ENCODE measurements around the gene NATD1.
A peak's percentile ranks its signal among the peaks of the same experiment; 100 is the strongest.

NATD1 gene

GRCh38 chr17:21252289-21252795 lies 868 bp downstream of the NATD1 start:
- H3K4me3 ChIP-seq (ENCODE audit: low read depth, low read length): peak overlapping the region; percentile 61
- no peak for DNase-seq (ENCODE audit: low read depth)
- TF ChIP-seq CTCF (IDR thresholded peaks at IDR 0.05; ENCODE audit: low read depth, low read length, missing control alignments): no peak
- in situ Hi-C loops (cut with HindIII; ENCODE audit: low sequenced_read_pairs): no loop called here

GRCh38 chr17:21251337-21252010 lies 1.7 kb downstream of the NATD1 start:
- DNase-seq (ENCODE audit: low read depth): no peak
- no peak overlapping the region for H3K4me3 ChIP-seq (ENCODE audit: low read depth, low read length)
- in situ Hi-C loops (cut with HindIII; ENCODE audit: low sequenced_read_pairs): no loop called here
- TF ChIP-seq CTCF (IDR thresholded peaks at IDR 0.05; ENCODE audit: low read depth, low read length, missing control alignments): no peak

GRCh38 chr17:21250854-21251253 lies 2.4 kb downstream of the NATD1 start:
- H3K4me3 ChIP-seq (ENCODE audit: low read depth, low read length): no peak overlapping the region
- no peak for DNase-seq (ENCODE audit: low read depth)
- in situ Hi-C loops (cut with HindIII; ENCODE audit: low sequenced_read_pairs): no loop called here
- TF ChIP-seq CTCF (IDR thresholded peaks at IDR 0.05; ENCODE audit: low read depth, low read length, missing control alignments): no peak

- no peak for TF ChIP-seq CTCF (IDR thresholded peaks at IDR 0.05; ENCODE audit: low read depth, low read length, missing control alignments)
- H3K4me3 ChIP-seq (ENCODE audit: low read depth, low read length): no peak overlapping the region
- in situ Hi-C loops (cut with HindIII; ENCODE audit: low sequenced_read_pairs): loop anchor here (5.0 kb wide), 1 partner anchor 118 kb away; no protein-coding TSS in a partner anchor
- DNase-seq (ENCODE audit: low read depth): no peak
These were observed 3.1 kb downstream of the NATD1 start for GRCh38 chr17:21249920-21250703.

GRCh38 chr17:21249086-21249795 lies 4.0 kb downstream of the NATD1 start:
- no peak for DNase-seq (ENCODE audit: low read depth)
- in situ Hi-C loops (cut with HindIII; ENCODE audit: low sequenced_read_pairs): loop anchor here (5.0 kb wide), 1 partner anchor 117 kb away; no protein-coding TSS in a partner anchor
- H3K4me3 ChIP-seq (ENCODE audit: low read depth, low read length): no peak overlapping the region
- no peak for TF ChIP-seq CTCF (IDR thresholded peaks at IDR 0.05; ENCODE audit: low read depth, low read length, missing control alignments)

GRCh38 chr17:21248500-21248899 lies 4.7 kb downstream of the NATD1 start:
- no peak for TF ChIP-seq CTCF (IDR thresholded peaks at IDR 0.05; ENCODE audit: low read depth, low read length, missing control alignments)
- no peak overlapping the region for H3K4me3 ChIP-seq (ENCODE audit: low read depth, low read length)
- in situ Hi-C loops (cut with HindIII; ENCODE audit: low sequenced_read_pairs): loop anchor here (5.0 kb wide), 1 partner anchor 116 kb away; no protein-coding TSS in a partner anchor
- DNase-seq (ENCODE audit: low read depth): no peak
